Measurements from ENCODE around the gene GALE. TPM values are rescaled to one million over a fixed set of nuclear protein-coding genes. Genes with fewer than 3 reads are reported as not detected.

Gene GALE
- total and polyA plus RNA-seq, 2 of the 4 experiments (the other 2 are of a cell fraction): 31.7 to 39.9 TPM

- ChIA-PET POLR2A (ENCODE audit: unreplicated experiment) (interaction anchor here (0.6 kb wide), 1 partner anchor 134 kb away, joined by 10 read pairs; no protein-coding TSS in a partner anchor), CTCF (interaction anchor here (1.8 kb wide), 1 partner anchor 16 kb away, joined by 7 read pairs; no protein-coding TSS in a partner anchor)
- H2BK120ac ChIP-seq (ENCODE audit: low read depth, low read length): no peak overlapping the region
- intact Hi-C loops (cut with micrococcal nuclease) (no loop called here), in situ Hi-C loops (cut with MboI; ENCODE audit: low sequenced_read_pairs) (no loop called here), dilution Hi-C loops (cut with HindIII; ENCODE audit: low sequenced_read_pairs, unreplicated experiment) (no loop called here)
- no peak overlapping the region for H3K9ac ChIP-seq (ENCODE audit: low read depth, low read length)
- no peaks in the 10 kb centered on the region for H3K9me3 ChIP-seq (ENCODE audit: control insufficient read depth, insufficient read depth, low read length)
- no peak overlapping the region for H2AK5ac ChIP-seq (ENCODE audit: low read depth, low read length)
- no peak overlapping the region for H3K4ac ChIP-seq (ENCODE audit: low read depth, low read length)
- no peak overlapping the region for H3K18ac ChIP-seq (ENCODE audit: low read depth, low read length)
- H3K27ac ChIP-seq (ENCODE audit: insufficient read depth, low read length): no peak overlapping the region
- no TSS peak for BruUV-seq (replicated peaks)
- H2BK15ac ChIP-seq (ENCODE audit: low read depth, low read length): no peak overlapping the region
- no peak overlapping the region for H2BK5ac ChIP-seq (ENCODE audit: low read depth, low read length, poor library complexity, severe bottlenecking)
- no peak overlapping the region for H3K23ac ChIP-seq (ENCODE audit: low read depth, low read length)
- no peak overlapping the region for H4K8ac ChIP-seq (ENCODE audit: low read depth in 2 of 2, low read length in 2 of 2)
- no peaks in the 10 kb centered on the region for H3K27me3 ChIP-seq (ENCODE audit: control insufficient read depth, insufficient read depth, low read length)
- H3K79me1 ChIP-seq (ENCODE audit: low read depth in 1 of 2, low read length in 2 of 2): peaks cover 22 to 48% of the 10 kb centered on the region in 2 experiments; a peak in 3 of 4 replicates
- no peak overlapping the region for H2BK20ac ChIP-seq (ENCODE audit: low read depth, low read length)
- H4K91ac ChIP-seq (ENCODE audit: insufficient read depth, low read depth, low read length): no peak overlapping the region
- no CpG with 5 or more reads among the region's 3 CpGs for WGBS, 2 experiments (ENCODE audit: extremely low coverage in 2 of 2, insufficient read length in 1 of 2)
- H3K56ac ChIP-seq (ENCODE audit: extremely low read depth, insufficient read depth, low read length): no peak overlapping the region
- H4K20me1 ChIP-seq (ENCODE audit: insufficient read depth, low read length): peaks cover 9% of the 10 kb centered on the region; the same call in 1 of the 2 replicates
- no peak overlapping the region for H3K4me2 ChIP-seq (ENCODE audit: low read depth, low read length)
- no peak overlapping the region for H3K14ac ChIP-seq (replicated peaks; ENCODE audit: low read depth, low read length)
- peaks cover 9% of the 10 kb centered on the region for H3K9me1 ChIP-seq (ENCODE audit: insufficient read depth, low read length)
- no peak for DNase-seq
- TF ChIP-seq RCOR1 (IDR thresholded peaks at IDR 0.05; ENCODE audit: insufficient replicate concordance, low read length): no peak
- H2AK9ac ChIP-seq (replicated peaks; ENCODE audit: low read depth, low read length, poor library complexity): no peak overlapping the region
- no peak overlapping the region for H2AFZ ChIP-seq (replicated peaks; ENCODE audit: low read length, poor library complexity)
- no peak overlapping the region for H4K5ac ChIP-seq (ENCODE audit: low read depth, low read length)
- ATAC-seq (ENCODE audit: low read depth): no peak
- peaks cover 14% of the 10 kb centered on the region for H3K4me1 ChIP-seq (ENCODE audit: control insufficient read depth, insufficient read depth, low read length)
- no peak overlapping the region for H3K4me3 ChIP-seq (ENCODE audit: insufficient read depth, low read depth, low read length)
- peaks cover 15% of the 10 kb centered on the region for H3K36me3 ChIP-seq (ENCODE audit: control insufficient read depth, insufficient read depth, low read length)
Measured at GRCh38 chr1:23787701-23788100, 12.9 kb downstream of the GALE start.

Data from IMR-90 (cell line).